A549 (cell line): ENCODE data around the gene NEDD4L. TPM values are rescaled to one million over a fixed set of nuclear protein-coding genes. Genes with fewer than 3 reads are reported as not detected.

Experiments used
- ATAC-seq, 2 experiments: fragments of 200-7000 bp in 1 of 2; fragments of >200 bp in 1 of 2; cut with Nextera tagmentation in 1 of 2; cut with Tn5 transposase in 1 of 2; 3 replicates each; pipeline versions ENCODE4 v1.8.0 to v1.9.1; 2018 to 2020; ENCODE audit warnings: mild to moderate bottlenecking in 1 of 2, moderate library complexity in 1 of 2
- CTCF ChIA-PET: fragments of 300-600 bp; sonication (Branson Sonifier 250); formaldehyde crosslinking; extraction: SDS; loops from one replicate; lab custom pipeline; 2021; ENCODE audit warnings: antibody characterized with exemption, inconsistent platforms; lab: Yijun Ruan, JAX
- POLR2A ChIA-PET: fragments of 350-600 bp; formaldehyde crosslinking; extraction: SDS; loops from one replicate; lab custom pipeline; 2021; ENCODE audit warnings: antibody characterized with exemption, inconsistent platforms; lab: Yijun Ruan, JAX
- DNase-seq, 2 experiments: peaks; one replicate each; pipeline versions ENCODE4 v3.0.0 to v3.0.0-alpha.2; 2011 to 2016; ENCODE audit warnings: low read depth in 1 of 2, low spot score in 1 of 2
- FAIRE-seq: peaks from 2 replicates; lab custom pipeline; 2011; peaks lifted over from hg19 to GRCh38; lab: Jason Lieb, UNC
- H3K27ac ChIP-seq, 2 experiments: fragments of >200 bp; sonication (Bioruptor Twin); formaldehyde crosslinking; 3 replicates each; pipeline ENCODE4 v1.5.1; 2016 to 2017
- H3K4me1 ChIP-seq: fragments of >200 bp; sonication (Bioruptor Twin); formaldehyde crosslinking; 3 replicates; pipeline ENCODE4 v1.6.1; 2016
- H3K4me2 ChIP-seq: fragments of >200 bp; sonication (Bioruptor Twin); formaldehyde crosslinking; 3 replicates; pipeline ENCODE4 v1.6.1; 2016
- H3K4me3 ChIP-seq: fragments of >200 bp; sonication (Bioruptor Twin); formaldehyde crosslinking; 3 replicates; pipeline ENCODE4 v1.5.1; 2016
- H3K9me3 ChIP-seq: fragments of >200 bp; sonication (Bioruptor Twin); formaldehyde crosslinking; 3 replicates; pipeline ENCODE4 v1.6.1; 2016
- BHLHE40 ChIP-seq: IDR thresholded peaks from 2 replicates; pipeline ENCODE4 v1.6.1; 2012; ENCODE audit warnings: low read depth, low read length, inconsistent platforms
- CBX2 ChIP-seq: fragments of 200-600 bp; sonication (generic); IDR thresholded peaks from 2 replicates; pipeline ENCODE4 v1.6.1; 2016; ENCODE audit warnings: low read depth, mild to moderate bottlenecking, borderline replicate concordance
- CHD4 ChIP-seq: fragments of 200-600 bp; sonication (generic); IDR thresholded peaks from 2 replicates; pipeline ENCODE4 v1.6.1; 2016; ENCODE audit warnings: antibody characterized with exemption, mild to moderate bottlenecking, borderline replicate concordance
- E2F6 ChIP-seq: IDR thresholded peaks from 2 replicates; pipeline ENCODE4 v1.6.1; 2012; ENCODE audit warnings: low read depth, borderline replicate concordance
- ESRRA ChIP-seq: fragments of 150-350 bp; IDR thresholded peaks from 2 replicates; pipeline ENCODE4 v1.6.1; 2014; ENCODE audit warnings: mild to moderate bottlenecking, low read length, borderline replicate concordance
- FOSB ChIP-seq: fragments of 250-450 bp; sonication (Bioruptor Pico); IDR thresholded peaks from 2 replicates; pipeline ENCODE4 v1.5.0; 2020; ENCODE audit warnings: mild to moderate bottlenecking, moderate library complexity
- FOSL2 ChIP-seq, 2 experiments: fragments of 450-650 bp in 1 of 2; fragments of >200 bp in 1 of 2; sonication (Bioruptor Twin) in 1 of 2; formaldehyde crosslinking; IDR thresholded peaks; 2 replicates each; pipeline versions ENCODE4 v1.5.0 to v1.6.1; 2016 to 2020; ENCODE audit warnings: mild to moderate bottlenecking in 1 of 2, moderate library complexity in 1 of 2
- FOXS1 ChIP-seq: fragments of 250-450 bp; sonication (Bioruptor Pico); IDR thresholded peaks from 2 replicates; pipeline ENCODE4 v1.5.0; 2020; ENCODE audit warnings: mild to moderate bottlenecking, moderate library complexity
- HEYL ChIP-seq: fragments of 250-450 bp; sonication (Bioruptor Pico); IDR thresholded peaks from 2 replicates; pipeline ENCODE4 v1.8.0; 2021; ENCODE audit warnings: mild to moderate bottlenecking, moderate library complexity
- HOXA7 ChIP-seq: fragments of 250-450 bp; sonication (Bioruptor Pico); IDR thresholded peaks from 2 replicates; pipeline ENCODE4 v1.5.0; 2020; ENCODE audit warnings: mild to moderate bottlenecking, moderate library complexity
- HOXB5 ChIP-seq: fragments of 250-450 bp; sonication (Bioruptor Pico); IDR thresholded peaks from 2 replicates; pipeline ENCODE4 v1.5.0; 2020; ENCODE audit warnings: mild to moderate bottlenecking, moderate library complexity
- MYC ChIP-seq: IDR thresholded peaks from 2 replicates; pipeline ENCODE4 v1.6.1; 2012; ENCODE audit warnings: mild to moderate bottlenecking, inconsistent platforms, low read length, improper control_type of control experiment, borderline replicate concordance
- NPAS2 ChIP-seq: fragments of 250-450 bp; sonication (Bioruptor Pico); IDR thresholded peaks from 2 replicates; pipeline ENCODE4 v1.8.0; 2022; ENCODE audit warnings: mild to moderate bottlenecking, moderate library complexity, borderline replicate concordance
- POLR2AphosphoS2 ChIP-seq: conservative IDR thresholded peaks from 2 replicates; pipeline ENCODE4 v1.6.1; 2012; ENCODE audit warnings: low read length, improper control_type of control experiment, inconsistent platforms
- RAD21 ChIP-seq, 2 experiments: fragments of >200 bp in 1 of 2; sonication (Bioruptor Twin) in 1 of 2; formaldehyde crosslinking in 1 of 2; IDR thresholded peaks in 1 of 2; conservative IDR thresholded peaks in 1 of 2; 2 replicates in 1 of 2; 3 replicates in 1 of 2; pipeline ENCODE4 v1.6.1; 2012 to 2018; ENCODE audit warnings: inconsistent platforms in 1 of 2
- RARB ChIP-seq: fragments of 250-450 bp; sonication (Bioruptor Pico); IDR thresholded peaks from 2 replicates; pipeline ENCODE4 v1.8.0; 2021; ENCODE audit warnings: mild to moderate bottlenecking, moderate library complexity
- RFX5 ChIP-seq: fragments of 450-650 bp; IDR thresholded peaks from 2 replicates; pipeline ENCODE4 v1.7.1; 2014; ENCODE audit warnings: antibody characterized with exemption, mild to moderate bottlenecking, moderate library complexity
- SMC3 ChIP-seq: fragments of >200 bp; sonication (Bioruptor Twin); formaldehyde crosslinking; IDR thresholded peaks from 3 replicates; pipeline ENCODE4 v1.6.1; 2018; ENCODE audit warnings: inconsistent platforms
- TFCP2L1 ChIP-seq: fragments of 250-450 bp; sonication (Bioruptor Pico); IDR thresholded peaks from 2 replicates; pipeline ENCODE4 v1.5.0; 2021; ENCODE audit warnings: mild to moderate bottlenecking
- WGBS: methylation state at CpG from one replicate; pipeline ENCODE4 v1.1.6; 2017; ENCODE audit errors: missing lambda C conversion rate; 5-methylcytosine and 5-hydroxymethylcytosine counted together
- polyA plus RNA-seq, 4 experiments: library from polyadenylated mRNA; depleted of rRNA in 3 of 4; stranded (reverse); fragments of >200 nt; fragmentation: RNase III in 1 of 4; extraction: RNeasy Plus Mini Kit Qiagen cat#74134 plus additional on column Dnase treatment in 1 of 4; gene quantifications; 2 replicates in 3 of 4; 3 replicates in 1 of 4; pipeline ENCODE4 v1.2.3, GENCODE V29; 2011 to 2017
- TF ChIP-seq, protein P1 (sequence below): fragments of 250-450 bp; sonication (Bioruptor Pico); IDR thresholded peaks from 2 replicates; pipeline ENCODE4 v1.5.0; 2021; ENCODE audit warnings: mild to moderate bottlenecking, moderate library complexity, borderline replicate concordance
- TF ChIP-seq, protein P2 (sequence below): fragments of >200 bp; sonication (Bioruptor Twin); formaldehyde crosslinking; IDR thresholded peaks from 3 replicates; pipeline ENCODE4 v1.6.1; 2016
- TF ChIP-seq, protein P3 (sequence below): fragments of 450-650 bp; IDR thresholded peaks from 2 replicates; pipeline ENCODE4 v1.6.1; 2014; ENCODE audit warnings: antibody characterized with exemption
- TF ChIP-seq, protein P4 (sequence below): IDR thresholded peaks from 2 replicates; pipeline ENCODE4 v1.6.1; 2012

NEDD4L gene
- polyA plus RNA-seq, 2 of the 4 experiments (the other 2 are of a cell fraction), result 18.0 to 36.5 TPM

DNA sequence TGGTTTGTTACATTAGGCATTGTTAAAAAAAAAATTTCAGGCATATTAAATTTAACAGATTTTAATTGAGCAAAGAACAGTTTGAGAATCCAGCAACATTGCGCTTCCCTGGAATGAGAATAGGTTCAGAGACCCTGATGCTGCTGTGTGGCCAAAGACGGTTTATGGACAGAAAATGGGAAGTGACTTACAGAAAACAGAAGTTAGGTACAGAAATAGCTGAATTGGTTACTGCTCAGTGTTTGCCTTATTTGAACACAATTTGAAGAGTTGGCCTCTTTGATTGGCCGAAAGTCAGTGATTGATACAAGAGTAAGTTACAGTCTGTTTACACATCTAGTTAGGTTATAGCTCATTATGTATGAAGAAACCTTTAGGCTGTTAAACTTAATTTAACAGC lies 6.0 kb upstream of the NEDD4L start:
- ATAC-seq (no peak), FAIRE-seq (no peak), DNase-seq (no peak)
- Histone ChIP-seq H3K9me3 (no peaks in the 10 kb centered on the region), H3K4me2 (no peak overlapping the region), H3K27ac (no peak overlapping the region), H3K4me1 (0 out of 3 replicates have a peak, but pooled peaks cover 3% of the 10 kb centered on the region), H3K4me3 (no peak overlapping the region)
- 90% methylated on average over 3 of the region's 3 CpGs for WGBS
- ChIA-PET CTCF (interaction anchor here (0.7 to 1.9 kb wide), 3 partner anchors 84 to 1398 kb away, joined by 3 to 4 read pairs (median 3); no protein-coding TSS in a partner anchor), POLR2A (no interaction called here)
- no peak for TF ChIP-seq CBX2
- TF ChIP-seq, protein P1, sequence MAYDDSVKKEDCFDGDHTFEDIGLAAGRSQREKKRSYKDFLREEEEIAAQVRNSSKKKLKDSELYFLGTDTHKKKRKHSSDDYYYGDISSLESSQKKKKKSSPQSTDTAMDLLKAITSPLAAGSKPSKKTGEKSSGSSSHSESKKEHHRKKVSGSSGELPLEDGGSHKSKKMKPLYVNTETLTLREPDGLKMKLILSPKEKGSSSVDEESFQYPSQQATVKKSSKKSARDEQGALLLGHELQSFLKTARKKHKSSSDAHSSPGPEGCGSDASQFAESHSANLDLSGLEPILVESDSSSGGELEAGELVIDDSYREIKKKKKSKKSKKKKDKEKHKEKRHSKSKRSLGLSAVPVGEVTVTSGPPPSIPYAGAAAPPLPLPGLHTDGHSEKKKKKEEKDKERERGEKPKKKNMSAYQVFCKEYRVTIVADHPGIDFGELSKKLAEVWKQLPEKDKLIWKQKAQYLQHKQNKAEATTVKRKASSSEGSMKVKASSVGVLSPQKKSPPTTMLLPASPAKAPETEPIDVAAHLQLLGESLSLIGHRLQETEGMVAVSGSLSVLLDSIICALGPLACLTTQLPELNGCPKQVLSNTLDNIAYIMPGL (CRISPR knock-in tag), result no peak
- TF ChIP-seq, protein P2, sequence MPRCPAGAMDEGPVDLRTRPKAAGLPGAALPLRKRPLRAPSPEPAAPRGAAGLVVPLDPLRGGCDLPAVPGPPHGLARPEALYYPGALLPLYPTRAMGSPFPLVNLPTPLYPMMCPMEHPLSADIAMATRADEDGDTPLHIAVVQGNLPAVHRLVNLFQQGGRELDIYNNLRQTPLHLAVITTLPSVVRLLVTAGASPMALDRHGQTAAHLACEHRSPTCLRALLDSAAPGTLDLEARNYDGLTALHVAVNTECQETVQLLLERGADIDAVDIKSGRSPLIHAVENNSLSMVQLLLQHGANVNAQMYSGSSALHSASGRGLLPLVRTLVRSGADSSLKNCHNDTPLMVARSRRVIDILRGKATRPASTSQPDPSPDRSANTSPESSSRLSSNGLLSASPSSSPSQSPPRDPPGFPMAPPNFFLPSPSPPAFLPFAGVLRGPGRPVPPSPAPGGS, result no peak
- no peak for TF ChIP-seq MYC
- no peak for TF ChIP-seq POLR2AphosphoS2
- no peak for TF ChIP-seq HOXB5 (CRISPR knock-in tag)
- TF ChIP-seq, protein P3, sequence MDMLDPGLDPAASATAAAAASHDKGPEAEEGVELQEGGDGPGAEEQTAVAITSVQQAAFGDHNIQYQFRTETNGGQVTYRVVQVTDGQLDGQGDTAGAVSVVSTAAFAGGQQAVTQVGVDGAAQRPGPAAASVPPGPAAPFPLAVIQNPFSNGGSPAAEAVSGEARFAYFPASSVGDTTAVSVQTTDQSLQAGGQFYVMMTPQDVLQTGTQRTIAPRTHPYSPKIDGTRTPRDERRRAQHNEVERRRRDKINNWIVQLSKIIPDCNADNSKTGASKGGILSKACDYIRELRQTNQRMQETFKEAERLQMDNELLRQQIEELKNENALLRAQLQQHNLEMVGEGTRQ, result no peak
- no peak for TF ChIP-seq HEYL
- TF ChIP-seq FOSB (CRISPR knock-in tag), result no peak

GRCh38 chr18:58041633-58042032 lies 2.4 kb upstream of the NEDD4L start:
- no peak for FAIRE-seq
- H3K4me2 ChIP-seq, result no peak overlapping the region
- CTCF ChIA-PET, result interaction anchor here (0.8 to 1.4 kb wide), 6 partner anchors 22 to 160 kb away, joined by 3 to 6 read pairs (median 4); no protein-coding TSS in a partner anchor
- no peak for TF ChIP-seq ESRRA
- TF ChIP-seq MYC, result no peak
- no peak for TF ChIP-seq SMC3
- TF ChIP-seq RARB, result no peak
- no peak for TF ChIP-seq NPAS2
- TF ChIP-seq, protein P4, sequence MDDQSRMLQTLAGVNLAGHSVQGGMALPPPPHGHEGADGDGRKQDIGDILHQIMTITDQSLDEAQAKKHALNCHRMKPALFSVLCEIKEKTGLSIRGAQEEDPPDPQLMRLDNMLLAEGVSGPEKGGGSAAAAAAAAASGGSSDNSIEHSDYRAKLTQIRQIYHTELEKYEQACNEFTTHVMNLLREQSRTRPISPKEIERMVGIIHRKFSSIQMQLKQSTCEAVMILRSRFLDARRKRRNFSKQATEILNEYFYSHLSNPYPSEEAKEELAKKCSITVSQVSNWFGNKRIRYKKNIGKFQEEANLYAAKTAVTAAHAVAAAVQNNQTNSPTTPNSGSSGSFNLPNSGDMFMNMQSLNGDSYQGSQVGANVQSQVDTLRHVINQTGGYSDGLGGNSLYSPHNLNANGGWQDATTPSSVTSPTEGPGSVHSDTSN, result no peak
- no peak for TF ChIP-seq HOXA7 (CRISPR knock-in tag)
- no peak for TF ChIP-seq E2F6
- TF ChIP-seq RAD21 (conservative IDR thresholded peaks at IDR 0.05 in 1 of 2, IDR thresholded peaks at IDR 0.05 in 1 of 2), result no peak
- TF ChIP-seq FOXS1 (CRISPR knock-in tag), result no peak
- no peak for TF ChIP-seq CBX2
- TF ChIP-seq, protein P1 (CRISPR knock-in tag), result no peak
- TF ChIP-seq RFX5, result no peak
- no peak for TF ChIP-seq HOXB5 (CRISPR knock-in tag)
- no peak for TF ChIP-seq TFCP2L1 (CRISPR knock-in tag)
- TF ChIP-seq FOSL2 (IDR thresholded peaks at IDR 0.05), result no peak
- TF ChIP-seq FOSL2 (CRISPR knock-in tag; IDR thresholded peaks at IDR 0.05), result no peak
- TF ChIP-seq BHLHE40, result no peak
- TF ChIP-seq CHD4, result no peak
- POLR2A ChIA-PET, result no interaction called here
- no peaks in the 10 kb centered on the region for H3K9me3 ChIP-seq
- peaks cover 8% of the 10 kb centered on the region for H3K4me1 ChIP-seq
- ATAC-seq, result no peak
- no peak overlapping the region for H3K27ac ChIP-seq
- H3K4me3 ChIP-seq, result no peak overlapping the region
- 74% methylated on average over 4 of the region's 4 CpGs for WGBS
- DNase-seq, result no peak
